Head of caudate nucleus (tissue), 42 donors: ENCODE results near the gene CMTM4.
"Not testable (repeated sequence)": the region's sequence is repeated elsewhere in the genome, so short reads cannot be mapped to it uniquely, and the experiment has no call there.

Source experiments
- DNase-seq, 42 donors: peaks; one replicate each; pipeline versions ENCODE4 v3.0.0 to v3.0.0-alpha.2; 2020 to 2021; ENCODE audit warnings: mixed read lengths in 7 of 42
- intact Hi-C: fragments of 100-400 bp; cut with DNase I; formaldehyde crosslinking; loops from one replicate; pipeline ENCODE4 v1.15.0; 2022

CMTM4 gene

DNA sequence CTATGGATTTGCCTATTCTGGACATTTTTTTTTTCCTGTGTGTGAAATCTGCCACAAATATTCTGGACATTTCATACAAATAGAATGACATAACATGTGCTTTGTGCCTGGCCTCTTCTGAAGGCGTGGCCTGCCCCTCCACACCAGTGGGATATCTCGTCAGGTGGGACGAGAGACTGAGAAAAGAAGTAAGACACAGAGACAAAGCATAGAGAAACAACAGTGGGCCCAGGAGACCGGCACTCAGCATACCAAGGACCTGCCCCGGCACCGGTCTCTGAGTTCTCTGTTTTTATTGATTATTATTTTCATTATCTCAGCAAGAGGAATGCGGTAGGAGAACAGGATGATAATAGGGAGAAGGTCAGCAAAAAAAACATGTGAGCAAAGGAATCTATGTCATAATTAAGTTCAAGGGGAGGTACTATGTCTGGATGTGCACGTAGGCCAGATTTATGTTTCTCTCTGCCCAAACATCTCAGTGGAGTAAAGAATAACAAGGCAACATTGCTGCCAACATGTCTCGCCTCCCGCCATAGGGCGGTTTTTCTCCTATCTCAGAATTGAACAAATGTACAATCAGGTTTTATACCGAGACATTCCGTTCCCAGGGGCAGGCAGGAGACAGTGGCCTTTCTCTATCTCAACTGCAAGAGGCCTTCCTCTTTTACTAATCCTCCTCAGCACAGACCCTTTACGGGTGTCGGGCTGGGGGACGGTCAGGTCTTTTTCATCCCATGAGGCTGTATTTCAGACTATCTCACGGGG, 68.7 kb downstream of the CMTM4 start:
- intact Hi-C loops, DNase-seq: not testable (repeated sequence)

DNA sequence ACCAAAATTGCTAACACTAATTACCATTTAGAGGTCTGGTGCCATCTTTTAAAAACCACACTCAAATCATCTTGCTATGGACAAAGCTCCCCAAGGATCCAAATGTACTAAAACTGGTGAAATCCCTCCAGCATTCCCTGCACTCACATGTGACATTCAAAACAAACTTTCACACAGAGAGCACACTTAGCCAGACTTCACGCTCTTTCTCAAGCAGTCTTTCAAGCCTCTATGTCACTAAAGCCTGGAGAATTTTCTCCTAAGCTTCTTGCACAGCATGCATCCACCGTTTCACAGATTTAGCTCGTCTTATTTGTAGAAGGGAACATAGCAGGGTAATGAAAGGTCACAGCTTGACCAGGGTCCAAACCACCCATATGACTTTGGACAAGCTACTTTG, 72.8 kb downstream of the CMTM4 start:
- intact Hi-C loops, result no loop called here
- DNase-seq, result no peak

DNA sequence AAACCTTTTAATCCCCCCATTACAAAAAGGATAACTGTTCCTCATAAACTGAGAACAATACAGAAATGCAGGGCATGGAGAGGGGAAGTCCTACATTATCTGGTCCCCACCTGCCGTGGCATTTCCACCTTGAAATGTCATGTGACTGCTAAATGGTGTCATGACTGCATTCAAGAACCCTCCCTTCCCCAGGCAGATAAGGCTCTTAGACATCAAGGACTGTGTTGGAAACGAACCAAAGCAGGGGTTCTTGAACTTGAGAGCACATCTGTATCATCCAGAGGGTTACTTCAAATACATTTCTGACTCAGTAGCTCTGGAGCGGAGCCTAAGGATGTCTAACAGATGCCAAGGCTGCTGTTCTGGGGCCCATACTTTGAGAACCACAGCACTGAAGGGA, 73.7 kb downstream of the CMTM4 start:
- DNase-seq, result no peak
- intact Hi-C loops, result no loop called here

DNA sequence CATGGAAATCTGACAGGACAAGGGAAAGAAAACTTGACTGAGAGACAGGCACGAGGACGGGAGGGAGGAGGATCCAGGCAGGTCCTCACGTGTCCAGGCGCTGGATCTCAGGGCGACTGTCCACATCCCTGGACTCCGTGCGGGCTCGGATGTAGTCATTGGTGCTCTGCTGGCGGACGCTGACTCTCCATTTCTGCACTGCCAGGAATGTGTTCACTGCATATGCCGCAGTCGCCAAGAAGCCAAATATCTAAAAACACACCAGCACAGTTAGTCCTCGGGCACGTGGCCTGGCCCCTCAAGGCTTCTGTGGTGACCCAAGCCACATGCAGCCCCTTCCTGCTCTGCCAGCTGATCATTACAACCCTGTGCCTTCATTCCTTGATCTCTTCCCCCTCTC, 74.6 kb downstream of the CMTM4 start:
- intact Hi-C loops, result no loop called here

DNA sequence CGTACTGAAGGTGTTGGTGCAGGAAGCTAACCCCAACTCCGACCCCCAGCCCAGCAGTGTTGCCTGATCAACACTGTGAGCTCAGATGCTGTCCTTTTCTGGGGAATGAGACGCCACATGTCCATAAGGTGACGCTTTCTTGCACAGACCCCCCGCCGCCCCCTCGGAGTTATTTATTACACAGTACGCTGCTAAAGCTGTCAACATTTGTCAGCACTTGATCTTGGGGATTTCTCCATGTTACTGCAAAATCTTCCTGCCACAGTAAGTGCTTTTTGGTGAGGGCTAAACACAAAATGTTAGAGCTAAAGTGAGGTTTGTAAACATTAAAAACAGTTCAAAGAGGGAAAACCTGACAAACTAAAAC, 76.1 kb downstream of the CMTM4 start:
- DNase-seq, result no peak
- intact Hi-C loops, result no loop called here

More for the DNA sequence above, 74.6 kb downstream of the CMTM4 start:
- no peak for DNase-seq

DNA sequence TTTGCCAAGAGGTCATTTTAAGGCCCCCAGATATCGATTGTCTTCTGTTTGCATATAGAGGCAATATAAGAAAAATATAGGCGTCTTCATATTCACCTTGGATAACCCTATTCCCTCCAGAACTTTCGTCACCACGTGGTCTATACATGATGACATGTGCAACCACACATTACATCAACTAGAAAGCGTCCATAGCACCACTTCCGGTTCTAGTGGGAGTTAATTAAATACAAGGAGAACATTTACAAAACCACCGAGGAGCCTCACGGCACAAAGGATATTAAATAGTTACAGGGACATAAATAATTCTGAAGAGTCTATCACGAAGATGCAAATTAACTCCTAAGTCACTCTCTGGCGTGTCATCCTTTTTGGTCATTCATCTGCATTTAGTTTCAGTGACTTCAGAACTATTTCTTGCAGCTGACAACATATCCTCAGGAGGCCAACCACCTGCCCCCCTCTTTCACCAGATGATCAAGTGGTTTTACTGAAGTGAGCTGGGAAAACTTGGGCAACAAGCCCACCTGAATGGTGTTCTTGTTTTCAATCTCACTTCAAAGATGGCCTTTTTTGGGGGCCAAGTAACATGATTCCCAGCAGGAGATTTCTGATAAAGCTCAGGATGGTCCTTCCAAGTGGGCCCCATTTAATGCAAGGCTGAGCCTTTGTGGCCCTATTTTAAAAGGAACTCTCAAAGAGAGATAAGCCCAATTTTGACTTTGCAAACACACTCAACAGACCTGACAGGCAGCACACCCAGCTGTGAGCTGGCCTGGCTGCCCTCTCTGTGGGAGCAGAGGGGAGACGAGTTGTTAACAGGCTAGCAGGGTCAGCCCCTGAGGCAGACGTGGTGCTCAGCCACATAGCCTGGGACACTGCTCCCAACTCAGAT, 76.8 kb downstream of the CMTM4 start:
- intact Hi-C loops, result no loop called here
- DNase-seq, result peak in 1 of 42 donors; percentile 15

DNA sequence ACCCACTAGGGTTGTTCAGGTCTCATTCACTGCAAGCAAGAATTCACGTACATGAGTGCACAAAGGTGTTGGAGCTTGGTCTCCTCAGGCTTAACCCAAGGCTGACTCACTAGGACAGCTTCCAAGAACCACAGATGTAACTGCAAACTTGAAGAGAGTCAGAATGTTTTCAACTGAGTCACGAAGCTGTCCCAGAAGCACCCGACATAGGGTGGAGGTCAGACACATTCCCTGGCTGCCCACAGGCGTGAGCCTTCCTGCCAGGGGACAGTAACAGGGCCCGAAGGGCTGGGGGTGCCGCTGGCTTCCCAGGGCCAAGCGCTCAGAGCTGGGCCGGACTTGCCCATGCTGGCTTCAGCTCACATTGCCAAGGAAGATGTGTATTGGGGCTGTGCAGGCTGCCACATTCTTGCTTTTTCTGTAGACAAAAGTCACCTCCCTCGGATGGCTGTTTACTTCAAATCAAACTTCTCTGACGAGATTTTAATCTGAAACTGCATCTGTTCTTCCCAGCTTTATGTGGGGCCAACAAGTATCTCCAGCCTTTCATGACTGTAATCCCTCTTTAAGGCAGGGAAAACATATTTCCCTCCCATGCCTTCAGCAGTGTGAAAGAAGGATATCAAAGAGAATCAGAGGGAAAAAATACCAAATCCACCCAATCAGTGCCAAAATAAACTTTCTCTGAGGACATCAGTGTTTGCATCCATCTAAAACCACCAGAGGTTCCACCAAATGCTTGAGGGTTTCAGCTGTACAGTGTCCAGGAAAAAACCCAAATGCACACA, 77.8 kb downstream of the CMTM4 start:
- intact Hi-C loops, result no loop called here
- peak in 1 of 42 donors; percentile 23 for DNase-seq

DNA sequence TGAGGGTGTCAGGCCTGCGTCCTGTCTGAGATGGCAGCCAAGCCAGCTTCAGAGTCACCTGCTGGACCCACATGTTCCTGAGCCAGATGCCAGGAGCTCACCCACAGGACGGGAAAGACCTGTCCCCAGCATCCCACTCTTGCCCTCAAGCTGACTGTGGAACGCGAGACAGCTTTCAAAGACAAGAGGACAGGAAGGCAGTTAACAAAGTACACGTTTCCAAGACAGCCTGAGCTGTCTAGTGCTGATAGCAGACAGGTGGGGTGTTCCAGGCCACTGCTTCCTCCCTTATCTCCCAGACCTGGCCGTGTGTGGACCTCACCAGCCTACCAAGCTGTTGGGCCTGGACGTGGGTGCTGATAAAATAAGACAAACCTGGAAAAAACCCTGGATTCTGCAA, 78.8 kb downstream of the CMTM4 start:
- peak in 1 of 42 donors; percentile 26 for DNase-seq
- intact Hi-C loops, result no loop called here

DNA sequence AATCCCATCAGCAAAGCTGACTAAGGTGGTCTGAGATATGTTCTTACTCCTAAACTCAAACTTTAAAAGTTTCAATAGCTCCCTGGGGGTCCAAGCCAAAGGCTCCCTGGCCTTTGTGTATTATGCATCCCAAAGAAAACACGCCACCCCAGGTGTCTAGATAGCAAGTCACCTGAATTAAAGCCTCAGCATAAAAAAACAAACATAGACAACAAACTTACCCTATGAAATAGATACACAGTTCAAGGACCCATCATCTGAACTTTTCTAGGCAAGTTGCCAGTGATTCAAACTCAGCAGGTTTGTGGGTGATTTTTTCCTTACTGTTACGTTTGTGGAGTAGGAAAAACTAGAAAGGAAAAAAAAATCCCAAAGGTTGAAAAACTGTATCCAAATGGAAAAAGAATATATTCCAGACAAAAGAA, 79.5 kb downstream of the CMTM4 start:
- intact Hi-C loops, result no loop called here
- peak in 1 of 42 donors; percentile 13 for DNase-seq

DNA sequence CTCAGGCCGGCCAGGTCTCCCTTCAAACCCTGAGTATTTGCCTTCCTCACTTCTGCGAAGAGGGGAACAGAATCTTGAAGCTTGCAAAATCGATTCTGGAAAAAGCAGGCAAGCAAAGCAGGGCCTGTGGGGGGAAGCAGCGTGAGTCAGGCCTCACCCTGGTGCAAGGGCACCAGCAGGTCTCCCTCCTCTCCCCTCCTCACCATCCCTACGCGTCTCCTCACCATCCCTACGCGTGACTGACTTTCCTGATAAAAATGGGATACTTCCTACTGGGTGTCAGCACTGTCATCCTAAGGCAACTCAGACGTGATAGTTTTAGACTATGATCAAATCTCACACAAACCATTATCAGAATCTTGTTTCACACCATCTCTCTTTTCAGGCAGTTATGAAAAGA, 80.0 kb downstream of the CMTM4 start:
- peak in 2 of 42 donors; percentile 15 to 19 for DNase-seq
- intact Hi-C loops, result no loop called here

DNA sequence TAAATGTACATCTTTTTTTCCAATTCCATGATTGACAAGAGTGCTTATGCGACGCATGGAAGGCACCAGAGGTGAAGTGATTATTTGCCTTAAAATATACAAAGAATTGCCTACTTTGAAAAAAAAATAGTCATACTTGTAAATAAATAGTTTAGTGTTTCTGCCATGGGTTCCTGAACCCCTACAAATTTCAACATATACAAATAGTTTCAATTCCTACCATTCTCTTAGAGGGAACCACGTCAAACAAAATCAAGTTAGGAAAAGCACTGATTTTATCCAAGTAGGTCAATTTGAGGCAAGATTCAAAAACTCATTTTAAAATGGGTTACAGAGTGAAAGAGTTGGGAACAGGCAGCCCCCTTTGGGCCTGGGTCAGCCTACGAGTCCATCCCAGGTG, 80.4 kb downstream of the CMTM4 start:
- intact Hi-C loops, result no loop called here
- DNase-seq, result no peak

DNA sequence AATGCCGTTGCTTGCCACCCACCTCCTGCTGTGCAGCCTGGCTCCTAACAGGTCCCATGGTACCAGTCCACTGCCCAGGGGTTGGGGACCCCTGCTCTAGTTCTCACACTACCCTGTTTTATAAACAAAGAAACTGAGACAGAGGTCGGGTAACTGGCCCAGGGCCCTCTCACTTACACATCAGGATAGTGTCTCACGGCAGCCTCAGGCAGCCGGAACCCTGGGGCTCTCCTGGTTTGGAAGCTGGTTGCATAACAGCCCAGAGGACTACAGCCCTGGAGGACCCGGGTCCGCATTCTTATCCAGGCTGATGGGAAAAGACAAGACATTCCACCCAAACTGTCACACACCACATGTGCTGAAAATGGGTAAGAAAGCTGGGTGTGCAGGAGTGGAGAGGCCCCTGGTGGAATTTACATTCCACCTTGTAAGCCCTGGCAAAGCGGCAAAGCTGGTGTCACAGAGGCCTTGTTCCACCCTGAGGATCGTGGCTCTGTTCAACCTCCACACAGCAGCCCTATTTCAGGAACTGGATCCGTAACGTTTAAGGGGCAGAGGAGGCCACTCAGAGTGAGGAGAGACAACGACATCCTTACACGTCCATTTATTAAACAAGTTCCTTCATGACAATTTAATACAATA, 82.3 kb downstream of the CMTM4 start:
- intact Hi-C loops, result no loop called here
- DNase-seq, result no peak

DNA sequence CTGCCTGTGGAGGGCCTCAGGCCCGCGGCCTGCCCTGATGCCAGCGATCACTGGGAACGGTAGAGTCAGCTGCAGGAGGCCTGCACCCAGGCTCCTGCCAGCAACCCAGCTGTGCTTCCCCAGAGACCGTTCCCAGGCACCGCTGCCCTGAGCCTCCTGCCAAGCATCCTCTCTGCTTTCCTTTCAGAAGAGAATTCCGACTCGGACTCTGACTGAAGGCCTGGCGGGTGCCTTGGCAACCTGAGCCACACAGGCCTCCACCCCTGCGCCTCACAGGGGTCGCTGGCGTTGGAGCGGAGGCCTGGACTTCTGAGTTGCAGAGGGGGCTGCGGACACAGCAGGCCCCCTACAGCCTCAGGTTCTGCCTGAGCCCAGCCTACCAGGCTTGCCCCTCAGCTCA, 84.1 kb downstream of the CMTM4 start:
- peak in 39 of 42 donors; percentile 23 to 80 (median 54) for DNase-seq
- intact Hi-C loops, result no loop called here

DNA sequence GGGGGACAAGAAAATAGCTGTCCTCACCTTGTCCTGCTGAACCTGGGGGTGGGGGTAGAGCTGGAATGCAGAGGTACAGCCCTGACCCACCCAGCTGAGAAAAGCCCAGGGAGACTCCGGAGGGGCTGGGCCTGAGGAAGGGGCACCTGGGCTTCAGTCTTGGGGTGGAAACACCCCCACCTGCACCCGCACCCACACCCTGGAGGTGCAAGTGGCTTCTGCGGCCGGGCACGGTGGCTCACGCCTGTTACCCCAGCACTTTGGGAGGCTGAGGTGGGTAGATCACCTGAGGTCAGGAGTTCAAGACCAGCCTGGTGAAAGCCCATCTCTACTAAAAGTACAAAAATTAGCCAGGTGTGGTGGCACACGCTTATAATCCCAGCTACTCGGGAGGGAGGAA, 84.6 kb downstream of the CMTM4 start:
- DNase-seq, intact Hi-C loops: not testable (repeated sequence)

DNA sequence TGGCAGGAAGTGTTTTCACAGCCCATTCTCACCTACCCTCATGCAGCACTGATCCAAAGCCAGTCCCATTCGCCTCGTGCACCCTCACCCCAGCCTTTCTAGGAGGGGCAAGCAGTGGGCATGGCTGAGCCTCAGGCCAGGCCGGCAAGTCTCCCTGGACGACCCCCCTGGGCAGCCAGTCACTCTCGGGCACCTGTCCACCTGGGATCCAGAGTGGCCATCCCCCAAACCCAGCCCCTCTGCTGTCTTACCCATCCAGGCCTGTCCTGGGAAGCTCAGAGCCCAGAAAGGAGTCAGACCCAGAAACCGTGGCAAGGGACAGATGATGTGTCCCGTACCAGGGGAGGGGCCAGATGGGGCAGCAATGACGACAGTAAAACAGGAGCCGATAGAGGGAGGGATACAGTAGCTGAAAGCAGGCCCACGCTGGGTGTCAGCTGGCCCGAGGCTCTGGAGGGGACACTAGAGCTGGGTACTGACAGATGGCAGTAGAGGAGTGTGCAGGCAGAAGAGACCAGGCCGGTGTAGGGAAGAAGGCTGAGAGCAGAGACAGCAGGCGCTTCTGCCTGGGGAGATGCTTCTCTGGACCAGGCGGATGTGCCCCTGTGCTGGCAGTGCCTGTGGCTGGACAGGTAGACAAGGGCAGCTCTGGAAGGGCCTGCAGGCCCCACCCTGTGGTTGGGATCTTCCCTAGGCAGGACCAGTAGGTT, 86.3 kb downstream of the CMTM4 start:
- intact Hi-C loops, result no loop called here

DNA sequence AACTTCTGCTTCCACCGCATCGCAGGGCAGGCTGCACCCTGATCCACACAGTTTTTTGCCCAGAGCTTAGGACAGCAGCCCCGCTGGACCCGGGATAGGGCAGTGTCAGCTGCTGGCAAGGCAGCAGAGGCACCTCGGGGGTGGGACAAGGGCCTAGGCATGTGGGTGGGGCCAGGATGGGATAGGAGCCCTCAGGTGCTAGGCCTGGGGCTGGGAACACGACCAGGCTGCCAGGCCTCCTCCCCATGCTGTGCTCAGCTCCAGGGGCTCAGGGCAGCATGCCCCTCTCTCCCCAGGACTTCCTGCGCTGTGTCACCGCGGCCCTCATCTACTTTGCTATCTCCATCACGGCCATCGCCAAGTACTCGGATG, 87.4 kb downstream of the CMTM4 start:
- intact Hi-C loops, result loop anchor here (10.0 kb wide), 2 partner anchors 106 to 256 kb away; no protein-coding TSS in a partner anchor
- DNase-seq, result no peak

More for the DNA sequence above, 86.3 kb downstream of the CMTM4 start:
- DNase-seq, result no peak

DNA sequence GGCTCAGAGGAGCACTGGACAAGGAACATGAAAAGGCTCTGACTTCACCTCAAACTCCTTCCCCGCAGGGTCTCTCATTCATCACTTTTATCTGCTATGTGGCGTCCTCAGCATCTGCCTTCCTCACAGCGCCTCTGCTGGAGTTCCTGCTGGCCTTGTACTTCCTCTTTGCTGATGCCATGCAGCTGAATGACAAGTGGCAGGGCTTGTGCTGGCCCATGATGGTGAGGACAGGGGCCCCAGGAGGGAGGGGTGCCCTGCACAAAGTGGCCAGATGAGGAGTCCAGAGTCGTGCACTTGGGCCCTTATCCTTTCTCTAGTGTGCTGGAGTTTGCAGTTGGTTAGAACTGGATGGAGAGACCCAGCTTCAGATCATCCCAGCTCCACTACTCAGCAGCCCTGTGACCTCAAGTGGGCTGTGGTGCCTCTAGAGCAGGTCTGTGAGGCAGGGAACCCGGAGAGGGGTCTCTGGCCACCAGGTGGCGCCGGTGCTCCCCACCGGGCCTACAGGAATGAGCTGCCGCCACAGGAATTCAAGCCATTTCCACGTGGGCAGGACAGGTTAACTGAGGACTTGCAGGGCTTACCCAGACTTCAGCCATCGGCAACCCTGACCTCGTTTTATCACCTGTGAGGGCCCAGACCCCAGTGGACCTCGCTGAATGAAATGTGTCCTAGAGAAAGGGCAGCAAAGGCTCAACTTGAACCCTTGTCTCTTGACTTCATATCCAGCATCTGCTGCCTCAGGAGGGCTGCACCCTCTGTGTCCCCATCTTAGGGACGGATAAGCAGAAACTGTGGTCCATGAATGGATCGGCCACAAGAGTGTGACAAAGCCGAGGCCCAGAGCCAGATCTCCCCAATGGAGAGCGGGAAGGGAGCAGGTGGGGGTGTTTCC, 88.1 kb downstream of the CMTM4 start:
- intact Hi-C loops, result loop anchor here (10.0 kb wide), 2 partner anchors 106 to 256 kb away; no protein-coding TSS in a partner anchor
- peak; percentile 68 to 94 (median 87) for DNase-seq
